GM21737 (cell line): ENCODE data around the gene KLF14.
"Not testable (repeated sequence)": the region's sequence is repeated elsewhere in the genome, so short reads cannot be mapped to it uniquely, and the experiment has no call there.

ENCODE experiments used
- ATAC-seq: cut with Tn5 transposase; IDR thresholded peaks from one replicate; pipeline ENCODE4 v1.9.1; 2021; ENCODE audit warnings: mild to moderate bottlenecking, moderate library complexity; ENCODE audit not compliant: unreplicated experiment

KLF14 gene

GRCh38 chr7:130733931-130734814 is at the start of gene KLF14:
TSS of gene KLF14 (minus strand) at chr7:130734207. CDS start at chr7:130734033, 174 bp downstream.
- ATAC-seq: no peak

- no peak for ATAC-seq
Measured at GRCh38 chr7:130781346-130781745, 47.3 kb upstream of the KLF14 start.

GRCh38 chr7:130777426-130777825 is 43.4 kb upstream of the KLF14 start:
- no peak for ATAC-seq

GRCh38 chr7:130772456-130772855 is 38.4 kb upstream of the KLF14 start:
- ATAC-seq: not testable (repeated sequence)

GRCh38 chr7:130768854-130769253 is 34.8 kb upstream of the KLF14 start:
- no peak for ATAC-seq

- not testable (repeated sequence) for ATAC-seq
Measured at GRCh38 chr7:130764569-130764968, 30.6 kb upstream of the KLF14 start.

- no peak for ATAC-seq
Measured at GRCh38 chr7:130758429-130759056, 24.5 kb upstream of the KLF14 start.

GRCh38 chr7:130756316-130756715 is 22.3 kb upstream of the KLF14 start:
- no peak for ATAC-seq

GRCh38 chr7:130752424-130752823 is 18.4 kb upstream of the KLF14 start:
- no peak for ATAC-seq

- no peak for ATAC-seq
Measured at GRCh38 chr7:130750755-130751154, 16.7 kb upstream of the KLF14 start.

- ATAC-seq: no peak
Measured at GRCh38 chr7:130748531-130749389, 14.8 kb upstream of the KLF14 start.

GRCh38 chr7:130741331-130741995 is 7.5 kb upstream of the KLF14 start:
- ATAC-seq: no peak

GRCh38 chr7:130740606-130741005 is 6.6 kb upstream of the KLF14 start:
- no peak for ATAC-seq

- no peak for ATAC-seq
Measured at GRCh38 chr7:130736298-130736900, 2.4 kb upstream of the KLF14 start.

- no peak for ATAC-seq
Measured at GRCh38 chr7:130734815-130735716, 1.1 kb upstream of the KLF14 start.

- ATAC-seq: no peak
Measured at GRCh38 chr7:130732980-130733930, 752 bp downstream of the KLF14 start.

- no peak for ATAC-seq
Measured at GRCh38 chr7:130723784-130724183, 10.2 kb downstream of the KLF14 start.
